GM18907 (cell line): ENCODE data around the gene SCAI.
"Not testable (repeated sequence)": the region's sequence is repeated elsewhere in the genome, so short reads cannot be mapped to it uniquely, and the experiment has no call there.

ENCODE experiments used
- ATAC-seq: cut with Tn5 transposase; IDR thresholded peaks from one replicate; pipeline ENCODE4 v1.9.1; 2021; ENCODE audit warnings: mild to moderate bottlenecking, moderate library complexity; ENCODE audit not compliant: unreplicated experiment

The SCAI gene

GRCh38 chr9:125143377-125144090 is at the start of gene SCAI:
Gene SCAI (minus strand): TSS chr9:125143528. CDS start chr9:125143437, 91 bp downstream.
- ATAC-seq: peak; percentile 99

- no peak for ATAC-seq
These were observed 47.1 kb upstream of the SCAI start for GRCh38 chr9:125190361-125190801.

GRCh38 chr9:125189361-125190289 is 46.3 kb upstream of the SCAI start, which contains the start of gene PPP6C:
Gene PPP6C (minus strand): TSS chr9:125189803. CDS start chr9:125189718, 85 bp downstream.
- ATAC-seq: peak; percentile 96

- peak; percentile 24 for ATAC-seq
These were observed 45.7 kb upstream of the SCAI start for GRCh38 chr9:125189011-125189360.

GRCh38 chr9:125183561-125183960 is 40.2 kb upstream of the SCAI start:
- ATAC-seq: no peak

GRCh38 chr9:125183054-125183453 is 39.7 kb upstream of the SCAI start:
- ATAC-seq: no peak

GRCh38 chr9:125181756-125182155 is 38.4 kb upstream of the SCAI start:
- ATAC-seq: not testable (repeated sequence)

- no peak for ATAC-seq
These were observed 37.5 kb upstream of the SCAI start for GRCh38 chr9:125180876-125181275.

- not testable (repeated sequence) for ATAC-seq
These were observed 36.4 kb upstream of the SCAI start for GRCh38 chr9:125179776-125180175.

GRCh38 chr9:125177888-125178287 is 34.6 kb upstream of the SCAI start:
- no peak for ATAC-seq

GRCh38 chr9:125176636-125177035 is 33.3 kb upstream of the SCAI start:
- no peak for ATAC-seq

- no peak for ATAC-seq
These were observed 28.9 kb upstream of the SCAI start for GRCh38 chr9:125172031-125172755.

- no peak for ATAC-seq
These were observed 26.6 kb upstream of the SCAI start for GRCh38 chr9:125169895-125170294.

GRCh38 chr9:125166762-125167161 is 23.4 kb upstream of the SCAI start:
- no peak for ATAC-seq

- ATAC-seq: not testable (repeated sequence)
These were observed 19.6 kb upstream of the SCAI start for GRCh38 chr9:125162891-125163290.

- no peak for ATAC-seq
These were observed 18.1 kb upstream of the SCAI start for GRCh38 chr9:125161284-125161918.

GRCh38 chr9:125160750-125161149 is 17.4 kb upstream of the SCAI start:
- no peak for ATAC-seq

- no peak for ATAC-seq
These were observed 13.2 kb upstream of the SCAI start for GRCh38 chr9:125156551-125156950.

GRCh38 chr9:125153712-125154367 is 10.5 kb upstream of the SCAI start:
- no peak for ATAC-seq

GRCh38 chr9:125151730-125152129 is 8.4 kb upstream of the SCAI start:
- ATAC-seq: no peak
